ENCODE measurements around the gene PML. TPM values are rescaled to one million over a fixed set of nuclear protein-coding genes. Genes with fewer than 3 reads are reported as not detected.

Gene PML
- total RNA-seq, 1 experiment from 2014 or later = 24.6 TPM

GRCh38 chr15:73969151-73969759 is 25.3 kb upstream of the PML start:
- H3K27ac Mint-ChIP-seq = no peak overlapping the region; a peak in 1 of 7 replicates
- H3K4ac ChIP-seq (ENCODE audit: low read depth, low read length) = no peak overlapping the region
- H3K23me2 ChIP-seq (ENCODE audit: insufficient read length, low read depth, low read length, poor library complexity, severe bottlenecking) = peaks cover 2% of the 10 kb centered on the region
- H3K79me2 ChIP-seq (ENCODE audit: insufficient read depth, low read length) = no peaks in the 10 kb centered on the region
- no CpG with 5 or more reads among the region's 6 CpGs for WGBS (ENCODE audit: extremely low coverage, insufficient read length, low lambda C conversion rate)
- no peak overlapping the region for H3K23ac ChIP-seq (ENCODE audit: insufficient read length, low read depth, low read length)
- TF ChIP-seq CTCF (conservative IDR thresholded peaks at IDR 0.05) = no peak
- H2AFZ ChIP-seq (ENCODE audit: low read length) = no peak overlapping the region
- no peak overlapping the region for H3T11ph ChIP-seq (ENCODE audit: low read length)
- peaks cover 4% of the 10 kb centered on the region; the same call in 1 of the 2 replicates for H3K4me1 ChIP-seq (ENCODE audit: insufficient read depth, low read length)
- H4K20me1 ChIP-seq (ENCODE audit: control insufficient read depth, insufficient read depth, insufficient read length) = no peaks in the 10 kb centered on the region
- peaks cover 0 to 2% of the 10 kb centered on the region in 2 experiments; a peak in 1 of 5 replicates for H3K9me3 Mint-ChIP-seq
- H2BK20ac ChIP-seq (ENCODE audit: low read depth, low read length, poor library complexity, severe bottlenecking) = no peak overlapping the region
- no peaks in the 10 kb centered on the region for H3K79me1 ChIP-seq (ENCODE audit: insufficient read depth, low read depth, low read length, poor library complexity, severe bottlenecking)
- H3K4me1 Mint-ChIP-seq = peaks cover 28 to 42% of the 10 kb centered on the region in 2 experiments
- no peaks in the 10 kb centered on the region for H3K27me3 ChIP-seq (ENCODE audit: insufficient read depth, low read length)
- no peak overlapping the region for H4K8ac ChIP-seq (replicated peaks; ENCODE audit: insufficient read length, low read depth, low read length)
- H4K5ac ChIP-seq (ENCODE audit: insufficient read length, low read depth, low read length) = no peak overlapping the region
- no peak overlapping the region for H3K56ac ChIP-seq (ENCODE audit: insufficient read length, low read depth, low read length)
- H2BK12ac ChIP-seq (ENCODE audit: insufficient read length, low read depth, low read length) = no peak overlapping the region
- no peak overlapping the region for H3K9ac ChIP-seq (ENCODE audit: extremely low read depth, insufficient read length, low read length)
- H3K9me3 ChIP-seq (ENCODE audit: control insufficient read depth, low read depth, low read length) = no peaks in the 10 kb centered on the region
- no peak overlapping the region for H2BK120ac ChIP-seq (ENCODE audit: low read depth, low read length, poor library complexity, severe bottlenecking)
- H3K14ac ChIP-seq (ENCODE audit: insufficient read depth, low read length) = no peak overlapping the region
- H4K91ac ChIP-seq (ENCODE audit: insufficient read length, low read depth, low read length) = no peak overlapping the region
- H3K27me3 Mint-ChIP-seq (ENCODE audit: low read depth) = peaks cover 14% of the 10 kb centered on the region
- no peaks in the 10 kb centered on the region; a peak in 1 of 7 replicates for H3K36me3 Mint-ChIP-seq (ENCODE audit: insufficient read depth in 1 of 3, low read depth in 3 of 3)
- no peak overlapping the region for H2BK5ac ChIP-seq (ENCODE audit: insufficient read length, low read length)
- DNase-seq = no peak
- H2BK15ac ChIP-seq (ENCODE audit: low read depth, low read length) = no peak overlapping the region
- H2AK5ac ChIP-seq (ENCODE audit: insufficient read length, low read length) = no peak overlapping the region
- H3K4me2 ChIP-seq (ENCODE audit: insufficient read depth, insufficient read length, low read length) = no peak overlapping the region
- H3K4me3 Mint-ChIP-seq = no peak overlapping the region
- no peak overlapping the region for H3K27ac ChIP-seq (ENCODE audit: insufficient read length, low read depth, low read length)
- H3K18ac ChIP-seq (ENCODE audit: insufficient read length, low read depth, low read length) = no peak overlapping the region

Measured in H9 (cell line).